Naive B cell (primary cell): Measurements from ENCODE around the gene HRH1. TPM values are rescaled to one million over a fixed set of nuclear protein-coding genes. Genes with fewer than 3 reads are reported as not detected.

Source experiments
- ATAC-seq, 2 donors: fragments of 150-1000 bp; cut with Tn5 transposase; 2 replicates each; pipeline ENCODE4 v1.10.0; 2021; ENCODE audit warnings: low read depth in 2 of 2, mild to moderate bottlenecking in 2 of 2, moderate library complexity in 2 of 2
- DNase-seq: peaks from one replicate; pipeline ENCODE4 v3.0.0; 2022
- H3K27ac Mint-ChIP-seq, 6 donors: one replicate each; pipeline ENCODE4 v1.8.0; 2020 to 2022; ENCODE audit warnings: mild to moderate bottlenecking in 6 of 6, mixed read lengths in 6 of 6, moderate library complexity in 5 of 6, inconsistent platforms in 2 of 6
- H3K27me3 Mint-ChIP-seq, 3 donors: one replicate each; pipeline ENCODE4 v1.8.0; 2021 to 2022; ENCODE audit warnings: mixed read lengths in 3 of 3, mild to moderate bottlenecking in 1 of 3
- H3K36me3 Mint-ChIP-seq, 2 donors: one replicate each; pipeline ENCODE4 v1.8.0; 2020 to 2022; ENCODE audit warnings: mixed read lengths in 2 of 2, inconsistent platforms in 1 of 2, mild to moderate bottlenecking in 1 of 2
- H3K4me1 Mint-ChIP-seq, 3 donors: one replicate each; pipeline ENCODE4 v1.8.0; 2020 to 2022; ENCODE audit warnings: mixed read lengths in 3 of 3, inconsistent platforms in 1 of 3, mild to moderate bottlenecking in 1 of 3, moderate library complexity in 1 of 3
- H3K4me3 Mint-ChIP-seq, 8 donors: one replicate each; pipeline ENCODE4 v1.8.0; 2020 to 2022; ENCODE audit warnings: mild to moderate bottlenecking in 8 of 8, mixed read lengths in 8 of 8, moderate library complexity in 8 of 8, inconsistent platforms in 2 of 8
- H3K9me3 Mint-ChIP-seq, 7 donors: one replicate each; pipeline ENCODE4 v1.8.0; 2020 to 2022; ENCODE audit warnings: mixed read lengths in 7 of 7, mild to moderate bottlenecking in 5 of 7, inconsistent platforms in 2 of 7, moderate library complexity in 1 of 7
- polyA plus RNA-seq, 6 donors: library from polyadenylated mRNA; unstranded; fragments of 300-500 nt; fragmentation: Illumina TruSeq; gene quantifications; one replicate each; pipeline ENCODE4 v1.2.3, GENCODE V29; 2021; ENCODE audit warnings: low read depth in 6 of 6

The HRH1 gene
- polyA plus RNA-seq, 6 donors from 2014 or later, result not detected

DNA sequence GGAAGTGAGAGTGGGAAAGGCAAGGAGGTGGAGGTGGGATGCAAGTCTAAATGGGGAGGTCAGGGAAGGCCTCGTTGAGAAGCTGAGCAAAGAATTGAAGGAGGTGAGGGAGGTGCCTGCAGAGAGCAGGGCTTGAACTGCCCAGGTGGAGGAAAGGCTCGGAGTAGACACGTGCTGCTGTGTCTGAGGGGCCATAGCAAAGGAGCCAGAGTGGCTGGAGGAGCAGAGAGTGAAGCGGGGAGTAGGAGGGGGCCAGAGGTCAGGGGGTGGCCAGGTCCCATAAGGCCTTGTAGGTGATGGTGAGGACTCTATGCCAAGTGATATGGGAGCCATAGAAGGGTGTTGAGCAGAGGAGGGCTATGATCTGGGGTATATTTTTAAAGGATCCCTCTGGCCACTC lies 21.4 kb upstream of the HRH1 start:
- no peak for DNase-seq
- Mint-ChIP-seq H3K4me3 (no peak overlapping the region), H3K9me3 (peaks cover 0 to 5% (median 2%) of the 10 kb centered on the region in 7 donors), H3K36me3 (peaks cover 0 to 5% of the 10 kb centered on the region in 2 donors), H3K27me3 (no peaks in the 10 kb centered on the region), H3K27ac (no peak overlapping the region), H3K4me1 (peaks cover 6 to 8% (median 7%) of the 10 kb centered on the region in 3 donors)
- ATAC-seq, result no peak

DNA sequence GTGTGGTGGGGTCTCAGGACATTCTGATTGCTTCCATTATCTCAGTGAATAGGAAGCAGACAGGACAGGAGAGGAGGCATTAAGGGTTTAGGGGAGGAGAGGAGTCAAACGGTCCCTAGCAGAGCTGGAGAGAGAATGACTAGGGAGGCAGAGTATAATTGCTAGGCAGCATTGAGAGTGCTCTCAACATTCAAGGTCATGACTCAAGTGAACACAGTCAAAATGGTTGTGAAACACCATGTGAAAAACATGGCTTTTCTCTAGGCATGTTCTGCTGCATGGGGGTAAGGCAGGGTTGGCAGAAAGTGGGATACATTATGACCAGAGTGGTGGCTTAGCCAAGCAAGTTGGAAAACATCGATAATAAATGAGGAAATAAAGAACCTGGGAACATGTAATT lies 19.5 kb upstream of the HRH1 start:
- peaks cover 0 to 5% of the 10 kb centered on the region in 2 donors for H3K36me3 Mint-ChIP-seq
- no peaks in the 10 kb centered on the region for H3K27me3 Mint-ChIP-seq
- peaks cover 0 to 5% (median 2%) of the 10 kb centered on the region in 7 donors for H3K9me3 Mint-ChIP-seq

DNA sequence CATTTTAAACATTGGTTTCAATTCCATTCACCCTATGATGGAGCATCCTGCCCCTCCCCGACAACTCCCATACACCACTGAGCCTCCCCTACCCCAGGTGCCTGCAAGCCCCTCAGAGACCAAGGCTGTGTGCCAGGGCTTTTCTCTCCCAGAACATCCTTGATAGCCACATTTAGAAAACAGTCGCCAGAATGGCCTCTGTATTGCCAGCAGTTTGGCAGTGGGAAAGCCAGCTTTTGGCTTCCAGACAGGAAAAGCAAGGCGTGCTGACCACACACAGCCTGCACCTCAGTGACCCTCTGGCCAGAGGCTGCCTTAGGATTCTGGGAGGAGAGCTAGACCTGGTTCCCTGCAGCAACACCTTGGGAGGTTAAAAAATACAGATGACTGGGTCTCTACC lies 18.2 kb upstream of the HRH1 start:
- peaks cover 0 to 5% of the 10 kb centered on the region in 2 donors for H3K36me3 Mint-ChIP-seq

More for the DNA sequence above, 19.5 kb upstream of the HRH1 start:
- Mint-ChIP-seq H3K4me1 (peaks cover 11 to 16% (median 12%) of the 10 kb centered on the region in 3 donors), H3K4me3 (no peak overlapping the region), H3K27ac (no peak overlapping the region)
- DNase-seq, result no peak
- no peak for ATAC-seq

DNA sequence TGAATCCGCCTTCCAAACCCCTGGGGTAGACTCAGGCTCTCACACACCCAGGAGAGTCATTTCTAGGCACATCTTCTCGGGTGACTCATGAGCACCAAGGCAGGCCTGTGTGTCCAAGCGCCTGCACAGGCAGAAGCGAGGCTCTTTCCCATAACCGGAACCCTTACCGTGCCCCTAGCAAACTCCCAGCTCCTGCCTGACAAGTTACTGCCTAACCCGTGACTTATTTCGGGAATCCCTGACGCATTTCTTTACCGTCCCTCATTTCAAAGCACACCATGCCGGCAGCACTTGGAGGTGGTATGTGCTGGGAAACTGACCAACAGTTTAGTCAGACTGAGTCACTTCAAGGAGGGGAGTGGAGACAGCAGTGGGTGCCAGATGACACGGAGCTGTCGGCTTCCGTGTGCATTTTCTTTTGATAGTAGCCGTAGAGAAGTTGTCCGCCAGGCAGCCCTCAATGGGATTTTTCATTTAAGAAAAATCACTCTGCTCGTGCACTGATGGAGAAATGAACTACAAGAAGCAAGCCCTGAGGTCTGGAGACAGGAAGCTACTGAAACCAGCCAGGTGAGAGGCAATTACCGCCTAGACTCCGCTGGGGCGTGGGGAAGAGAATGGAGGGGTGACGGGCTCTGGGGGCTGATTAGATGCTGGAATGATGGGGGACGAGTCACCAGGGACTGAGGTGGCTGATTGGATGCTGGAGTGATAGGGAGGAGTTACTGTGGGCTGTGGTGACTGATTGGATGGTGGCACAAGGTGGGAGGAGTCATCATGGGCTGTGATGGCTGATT lies 17.3 kb upstream of the HRH1 start:
- Mint-ChIP-seq H3K27me3 (no peaks in the 10 kb centered on the region), H3K27ac (peak overlapping the region in 2 of 6 donors; percentile 39 to 52), H3K9me3 (peaks cover 0 to 5% (median 2%) of the 10 kb centered on the region in 7 donors), H3K4me3 (peak overlapping the region in 1 of 8 donors; percentile 39), H3K4me1 (peaks cover 19 to 34% (median 25%) of the 10 kb centered on the region in 3 donors), H3K36me3 (peaks cover 0 to 5% of the 10 kb centered on the region in 2 donors)
- DNase-seq (no peak), ATAC-seq (no peak)

More for the DNA sequence above, 18.2 kb upstream of the HRH1 start:
- DNase-seq (no peak), ATAC-seq (no peak)
- no peak overlapping the region for H3K27ac Mint-ChIP-seq
- no peak overlapping the region for H3K4me3 Mint-ChIP-seq
- peaks cover 19 to 29% (median 24%) of the 10 kb centered on the region in 3 donors for H3K4me1 Mint-ChIP-seq
- H3K9me3 Mint-ChIP-seq, result peaks cover 0 to 5% (median 2%) of the 10 kb centered on the region in 7 donors
- no peaks in the 10 kb centered on the region for H3K27me3 Mint-ChIP-seq

- Mint-ChIP-seq H3K4me3 (no peak overlapping the region), H3K36me3 (peaks cover 0 to 5% of the 10 kb centered on the region in 2 donors), H3K9me3 (peaks cover 0 to 5% (median 2%) of the 10 kb centered on the region in 7 donors), H3K27ac (peak overlapping the region in 2 of 6 donors; percentile 39 to 52), H3K27me3 (no peaks in the 10 kb centered on the region), H3K4me1 (peaks cover 19 to 34% (median 25%) of the 10 kb centered on the region in 3 donors)
- DNase-seq (no peak), ATAC-seq (no peak)
Observed at GRCh38 chr3:11137627-11137959, 16.7 kb upstream of the HRH1 start.

GRCh38 chr3:11138371-11138770 lies 15.9 kb upstream of the HRH1 start:
- no peaks in the 10 kb centered on the region for H3K27me3 Mint-ChIP-seq
- ATAC-seq (no peak), DNase-seq (no peak)
- peaks cover 19 to 34% (median 25%) of the 10 kb centered on the region in 3 donors for H3K4me1 Mint-ChIP-seq
- H3K36me3 Mint-ChIP-seq, result peaks cover 0 to 5% of the 10 kb centered on the region in 2 donors
- H3K9me3 Mint-ChIP-seq, result peaks cover 0 to 5% (median 2%) of the 10 kb centered on the region in 7 donors
- peak overlapping the region in 1 of 8 donors; percentile 6 for H3K4me3 Mint-ChIP-seq
- H3K27ac Mint-ChIP-seq, result no peak overlapping the region

- DNase-seq, result peak; percentile 73
- H3K4me1 Mint-ChIP-seq, result peaks cover 27 to 41% (median 39%) of the 10 kb centered on the region in 3 donors
- H3K4me3 Mint-ChIP-seq, result peak overlapping the region in 7 of 8 donors; percentile 20 to 88 (median 84)
- ATAC-seq, result peak; percentile 99 to 100
- H3K36me3 Mint-ChIP-seq, result peaks cover 0 to 5% of the 10 kb centered on the region in 2 donors
- peaks cover 0 to 5% (median 2%) of the 10 kb centered on the region in 7 donors for H3K9me3 Mint-ChIP-seq
- H3K27ac Mint-ChIP-seq, result peak overlapping the region in 5 of 6 donors; percentile 3 to 94 (median 46)
- no peaks in the 10 kb centered on the region for H3K27me3 Mint-ChIP-seq
Observed at GRCh38 chr3:11140030-11140712, 14.1 kb upstream of the HRH1 start.

DNA sequence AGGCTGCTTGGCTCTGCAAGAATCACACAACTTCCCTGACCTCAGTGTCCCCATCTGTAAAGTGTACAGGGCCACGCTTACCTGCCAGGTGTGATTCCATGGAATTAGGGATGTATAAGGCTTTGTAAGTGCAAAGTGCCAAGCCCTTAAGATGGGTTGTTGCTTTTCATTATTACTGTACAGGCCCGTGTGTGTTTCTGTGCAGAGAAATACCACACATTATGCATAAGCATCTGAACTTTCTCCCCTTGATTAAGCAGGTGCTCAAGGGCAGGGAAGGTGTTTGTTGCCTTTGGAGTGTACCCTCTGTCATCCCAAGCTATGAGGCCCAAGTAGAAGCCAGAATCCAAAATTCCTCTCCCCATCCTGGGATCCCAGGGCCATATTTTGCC lies 13.6 kb upstream of the HRH1 start:
- peak overlapping the region in 7 of 8 donors; percentile 20 to 88 (median 84) for H3K4me3 Mint-ChIP-seq
- peak overlapping the region in 5 of 6 donors; percentile 3 to 94 (median 46) for H3K27ac Mint-ChIP-seq

GRCh38 chr3:11143476-11143875 lies 10.8 kb upstream of the HRH1 start:
- no peak for DNase-seq
- no peak overlapping the region for H3K4me3 Mint-ChIP-seq
- H3K27ac Mint-ChIP-seq, result no peak overlapping the region
- no peaks in the 10 kb centered on the region for H3K27me3 Mint-ChIP-seq
- H3K9me3 Mint-ChIP-seq, result peaks cover 0 to 4% (median 0%) of the 10 kb centered on the region in 7 donors
- peaks cover 0 to 6% of the 10 kb centered on the region in 2 donors for H3K36me3 Mint-ChIP-seq
- peaks cover 22 to 35% (median 33%) of the 10 kb centered on the region in 3 donors for H3K4me1 Mint-ChIP-seq
- no peak for ATAC-seq

More for the DNA sequence above, 13.6 kb upstream of the HRH1 start:
- peaks cover 0 to 5% of the 10 kb centered on the region in 2 donors for H3K36me3 Mint-ChIP-seq
- DNase-seq (no peak), ATAC-seq (no peak)
- H3K9me3 Mint-ChIP-seq, result peaks cover 0 to 5% (median 2%) of the 10 kb centered on the region in 7 donors
- H3K27me3 Mint-ChIP-seq, result no peaks in the 10 kb centered on the region
- H3K4me1 Mint-ChIP-seq, result peaks cover 29 to 42% (median 42%) of the 10 kb centered on the region in 3 donors

- Mint-ChIP-seq H3K36me3 (peaks cover 0 to 6% of the 10 kb centered on the region in 2 donors), H3K4me3 (peak overlapping the region in 1 of 8 donors; percentile 19), H3K27me3 (peaks cover 0 to 4% (median 0%) of the 10 kb centered on the region in 3 donors), H3K4me1 (peaks cover 16 to 29% (median 24%) of the 10 kb centered on the region in 3 donors), H3K9me3 (peaks cover 0 to 4% (median 0%) of the 10 kb centered on the region in 7 donors), H3K27ac (peak overlapping the region in 4 of 6 donors; percentile 13 to 86 (median 22))
- DNase-seq (no peak), ATAC-seq (no peak)
Observed at GRCh38 chr3:11144996-11145395, 9.3 kb upstream of the HRH1 start.

DNA sequence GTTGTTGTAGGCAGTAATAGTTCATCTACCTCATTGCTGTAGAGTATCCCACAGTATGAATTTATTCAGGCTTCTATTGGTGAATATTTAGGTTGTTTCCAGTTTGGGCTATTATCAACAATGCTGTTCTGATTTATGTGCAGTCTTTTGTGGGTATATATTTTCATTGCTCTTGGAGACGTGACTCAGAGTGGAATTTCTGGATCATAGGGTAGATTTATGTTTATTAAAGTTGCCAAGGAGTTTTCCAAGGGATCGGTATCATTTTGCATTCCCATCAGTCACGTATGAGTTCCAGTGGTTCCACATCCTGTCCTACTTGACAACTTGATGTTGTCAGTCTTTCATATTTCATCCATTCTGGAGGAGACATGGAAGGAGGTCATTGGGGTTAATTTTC lies 8.4 kb upstream of the HRH1 start:
- peaks cover 4 to 6% (median 5%) of the 10 kb centered on the region in 3 donors for H3K27me3 Mint-ChIP-seq
- peaks cover 0 to 4% (median 0%) of the 10 kb centered on the region in 7 donors for H3K9me3 Mint-ChIP-seq
- ATAC-seq (no peak), DNase-seq (no peak)
- peaks cover 9 to 20% (median 15%) of the 10 kb centered on the region in 3 donors for H3K4me1 Mint-ChIP-seq
- peaks cover 0 to 6% of the 10 kb centered on the region in 2 donors for H3K36me3 Mint-ChIP-seq
- H3K27ac Mint-ChIP-seq, result no peak overlapping the region
- H3K4me3 Mint-ChIP-seq, result no peak overlapping the region

- DNase-seq (no peak), ATAC-seq (no peak)
- Mint-ChIP-seq H3K4me3 (no peak overlapping the region), H3K36me3 (peaks cover 0 to 6% of the 10 kb centered on the region in 2 donors), H3K27ac (no peak overlapping the region), H3K4me1 (peaks cover 8 to 16% (median 9%) of the 10 kb centered on the region in 3 donors), H3K9me3 (peaks cover 0 to 4% (median 0%) of the 10 kb centered on the region in 7 donors), H3K27me3 (peaks cover 7 to 15% (median 7%) of the 10 kb centered on the region in 3 donors)
Observed at GRCh38 chr3:11146773-11147660, 7.3 kb upstream of the HRH1 start.
